ENCODE results near the gene KCTD17.

KCTD17 gene

GRCh38 chr22:37032535-37033460, 18.7 kb upstream of the KCTD17 start:
- in situ Hi-C loops (cut with HindIII; ENCODE audit: low pct_ligation_motif_present, low pct_unique_long_range_greater_than_20kb, low sequenced_read_pairs): no loop called here
- DNase-seq: peak; percentile 90

- DNase-seq: no peak
- in situ Hi-C loops (cut with HindIII; ENCODE audit: low pct_ligation_motif_present, low pct_unique_long_range_greater_than_20kb, low sequenced_read_pairs): no loop called here
These were observed 17.7 kb upstream of the KCTD17 start for GRCh38 chr22:37033605-37034430.

GRCh38 chr22:37036655-37037377, 14.7 kb upstream of the KCTD17 start:
- no peak for DNase-seq
- in situ Hi-C loops (cut with HindIII; ENCODE audit: low pct_ligation_motif_present, low pct_unique_long_range_greater_than_20kb, low sequenced_read_pairs): no loop called here

GRCh38 chr22:37037669-37038068, 13.9 kb upstream of the KCTD17 start:
- in situ Hi-C loops (cut with HindIII; ENCODE audit: low pct_ligation_motif_present, low pct_unique_long_range_greater_than_20kb, low sequenced_read_pairs): no loop called here
- DNase-seq: no peak

GRCh38 chr22:37039466-37039865, 12.1 kb upstream of the KCTD17 start:
- no peak for DNase-seq
- in situ Hi-C loops (cut with HindIII; ENCODE audit: low pct_ligation_motif_present, low pct_unique_long_range_greater_than_20kb, low sequenced_read_pairs): no loop called here

GRCh38 chr22:37043209-37043827, 8.2 kb upstream of the KCTD17 start:
- no peak for DNase-seq
- in situ Hi-C loops (cut with HindIII; ENCODE audit: low pct_ligation_motif_present, low pct_unique_long_range_greater_than_20kb, low sequenced_read_pairs): no loop called here

GRCh38 chr22:37043828-37044538, 7.6 kb upstream of the KCTD17 start:
- DNase-seq: peak; percentile 77
- in situ Hi-C loops (cut with HindIII; ENCODE audit: low pct_ligation_motif_present, low pct_unique_long_range_greater_than_20kb, low sequenced_read_pairs): no loop called here

GRCh38 chr22:37044634-37045625, 6.6 kb upstream of the KCTD17 start:
- in situ Hi-C loops (cut with HindIII; ENCODE audit: low pct_ligation_motif_present, low pct_unique_long_range_greater_than_20kb, low sequenced_read_pairs): no loop called here
- DNase-seq: peak; percentile 24

- in situ Hi-C loops (cut with HindIII; ENCODE audit: low pct_ligation_motif_present, low pct_unique_long_range_greater_than_20kb, low sequenced_read_pairs): no loop called here
- DNase-seq: peak; percentile 64
These were observed 5.6 kb upstream of the KCTD17 start for GRCh38 chr22:37045958-37046357.

- DNase-seq: no peak
- in situ Hi-C loops (cut with HindIII; ENCODE audit: low pct_ligation_motif_present, low pct_unique_long_range_greater_than_20kb, low sequenced_read_pairs): no loop called here
These were observed 5.0 kb upstream of the KCTD17 start for GRCh38 chr22:37046589-37046988.

GRCh38 chr22:37047006-37047405, 4.5 kb upstream of the KCTD17 start:
- no peak for DNase-seq
- in situ Hi-C loops (cut with HindIII; ENCODE audit: low pct_ligation_motif_present, low pct_unique_long_range_greater_than_20kb, low sequenced_read_pairs): no loop called here

- in situ Hi-C loops (cut with HindIII; ENCODE audit: low pct_ligation_motif_present, low pct_unique_long_range_greater_than_20kb, low sequenced_read_pairs): no loop called here
- DNase-seq: no peak
These were observed 3.4 kb upstream of the KCTD17 start for GRCh38 chr22:37048133-37048532.

GRCh38 chr22:37049224-37049623, 2.3 kb upstream of the KCTD17 start:
- in situ Hi-C loops (cut with HindIII; ENCODE audit: low pct_ligation_motif_present, low pct_unique_long_range_greater_than_20kb, low sequenced_read_pairs): no loop called here
- no peak for DNase-seq

- in situ Hi-C loops (cut with HindIII; ENCODE audit: low pct_ligation_motif_present, low pct_unique_long_range_greater_than_20kb, low sequenced_read_pairs): no loop called here
- DNase-seq: no peak
These were observed 629 bp upstream of the KCTD17 start for GRCh38 chr22:37050913-37051312.

- DNase-seq: no peak
- in situ Hi-C loops (cut with HindIII; ENCODE audit: low pct_ligation_motif_present, low pct_unique_long_range_greater_than_20kb, low sequenced_read_pairs): no loop called here
These were observed 1.1 kb downstream of the KCTD17 start for GRCh38 chr22:37052386-37053309.

Measured in ACHN (cell line).